Osteocyte (in vitro differentiated cells): ENCODE measurements around the gene PIGB. TPM values are rescaled to one million over a fixed set of nuclear protein-coding genes. Genes with fewer than 3 reads are reported as not detected.
"Not testable (repeated sequence)": the region's sequence is repeated elsewhere in the genome, so short reads cannot be mapped to it uniquely, and the experiment has no call there.

Source experiments
- DNase-seq: peaks from one replicate; pipeline ENCODE4 v3.0.0; 2021; ENCODE audit warnings: mixed read lengths; ENCODE audit not compliant: unreplicated experiment; ENCODE audit errors: extremely low spot score
- H3K27ac Mint-ChIP-seq: one replicate; pipeline ENCODE4 v1.8.0; 2021; ENCODE audit warnings: mild to moderate bottlenecking, mixed read lengths; ENCODE audit not compliant: unreplicated experiment
- H3K27me3 Mint-ChIP-seq: one replicate; pipeline ENCODE4 v1.8.0; 2021; ENCODE audit warnings: mixed read lengths; ENCODE audit not compliant: unreplicated experiment
- H3K36me3 Mint-ChIP-seq: one replicate; pipeline ENCODE4 v1.8.0; 2021; ENCODE audit warnings: mixed read lengths; ENCODE audit not compliant: unreplicated experiment
- H3K4me1 Mint-ChIP-seq: one replicate; pipeline ENCODE4 v1.8.0; 2021; ENCODE audit warnings: mixed read lengths; ENCODE audit not compliant: unreplicated experiment
- H3K4me3 Mint-ChIP-seq: one replicate; pipeline ENCODE4 v1.8.0; 2021; ENCODE audit warnings: mild to moderate bottlenecking, moderate library complexity, mixed read lengths; ENCODE audit not compliant: unreplicated experiment
- H3K9me3 Mint-ChIP-seq: one replicate; pipeline ENCODE4 v1.8.0; 2021; ENCODE audit warnings: mixed read lengths; ENCODE audit not compliant: unreplicated experiment
- CTCF ChIP-seq: fragments of 200-600 bp; sonication (generic); IDR thresholded peaks from 2 replicates; pipeline ENCODE4 v1.5.0; 2021; ENCODE audit warnings: antibody characterized with exemption, mild to moderate bottlenecking, moderate library complexity
- total RNA-seq: library from RNA; stranded (reverse); gene quantifications from 2 replicates; pipeline ENCODE4 v1.2.1, GENCODE V29; 2021

PIGB gene
- total RNA-seq, 1 donor from 2014 or later = 15.9 TPM

GRCh38 chr15:55289746-55290527 is 29.1 kb upstream of the PIGB start, which contains the start of gene RAB27A:
Gene RAB27A (minus strand): TSS chr15:55289813. CDS start chr15:55234934, 54,879 bp downstream.
- Mint-ChIP-seq H3K27ac (peak within 1 kb of the TSS; percentile 86), H3K4me1 (peaks cover 11% of the 10 kb centered on the region), H3K9me3 (no peaks in the 10 kb centered on the region), H3K27me3 (peaks cover 2% of the 10 kb centered on the region), H3K4me3 (peak within 1 kb of the TSS; percentile 86), H3K36me3 (no peaks in the 10 kb centered on the region)
- peak; percentile 87 for DNase-seq
- no peak for TF ChIP-seq CTCF

GRCh38 chr15:55290528-55291057 is 28.4 kb upstream of the PIGB start:
- peak; percentile 94 for DNase-seq
- H3K4me3 Mint-ChIP-seq = peak overlapping the region; percentile 86
- H3K9me3 Mint-ChIP-seq = no peaks in the 10 kb centered on the region
- peaks cover 11% of the 10 kb centered on the region for H3K4me1 Mint-ChIP-seq
- TF ChIP-seq CTCF = peak; percentile 98
- peak overlapping the region; percentile 86 for H3K27ac Mint-ChIP-seq
- H3K27me3 Mint-ChIP-seq = peaks cover 2% of the 10 kb centered on the region
- H3K36me3 Mint-ChIP-seq = no peaks in the 10 kb centered on the region

GRCh38 chr15:55297315-55297714 is 21.7 kb upstream of the PIGB start:
- DNase-seq = no peak
- Mint-ChIP-seq H3K4me3 (no peak overlapping the region), H3K36me3 (no peaks in the 10 kb centered on the region), H3K9me3 (no peaks in the 10 kb centered on the region), H3K4me1 (no peaks in the 10 kb centered on the region), H3K27ac (no peak overlapping the region), H3K27me3 (peaks cover 2% of the 10 kb centered on the region)
- no peak for TF ChIP-seq CTCF

- not testable (repeated sequence) for H3K27ac Mint-ChIP-seq, DNase-seq, H3K9me3 Mint-ChIP-seq, H3K4me1 Mint-ChIP-seq, H3K36me3 Mint-ChIP-seq, H3K27me3 Mint-ChIP-seq, H3K4me3 Mint-ChIP-seq
These were observed 16.2 kb upstream of the PIGB start for GRCh38 chr15:55302801-55303200.

- no peak for TF ChIP-seq CTCF
- H3K4me1 Mint-ChIP-seq = peaks cover 30% of the 10 kb centered on the region
- peak overlapping the region; percentile 98 for H3K4me3 Mint-ChIP-seq
- no peaks in the 10 kb centered on the region for H3K9me3 Mint-ChIP-seq
- H3K27ac Mint-ChIP-seq = peak overlapping the region; percentile 100
- no peaks in the 10 kb centered on the region for H3K27me3 Mint-ChIP-seq
- H3K36me3 Mint-ChIP-seq = peaks cover 7% of the 10 kb centered on the region
- no peak for DNase-seq
These were observed 665 bp downstream of the PIGB start for GRCh38 chr15:55319537-55320237.
